Measurements from ENCODE around the gene SLF2. TPM values are rescaled to one million over a fixed set of nuclear protein-coding genes. Genes with fewer than 3 reads are reported as not detected.
A peak's percentile ranks its signal among the peaks of the same experiment; 100 is the strongest.

The SLF2 gene
- total and polyA plus RNA-seq, 9 of the 15 experiments (the other 6 are each of a cell fraction or from before 2014, with no cell fraction given): 1.7 to 18.4 (median 7.8) TPM

DNA sequence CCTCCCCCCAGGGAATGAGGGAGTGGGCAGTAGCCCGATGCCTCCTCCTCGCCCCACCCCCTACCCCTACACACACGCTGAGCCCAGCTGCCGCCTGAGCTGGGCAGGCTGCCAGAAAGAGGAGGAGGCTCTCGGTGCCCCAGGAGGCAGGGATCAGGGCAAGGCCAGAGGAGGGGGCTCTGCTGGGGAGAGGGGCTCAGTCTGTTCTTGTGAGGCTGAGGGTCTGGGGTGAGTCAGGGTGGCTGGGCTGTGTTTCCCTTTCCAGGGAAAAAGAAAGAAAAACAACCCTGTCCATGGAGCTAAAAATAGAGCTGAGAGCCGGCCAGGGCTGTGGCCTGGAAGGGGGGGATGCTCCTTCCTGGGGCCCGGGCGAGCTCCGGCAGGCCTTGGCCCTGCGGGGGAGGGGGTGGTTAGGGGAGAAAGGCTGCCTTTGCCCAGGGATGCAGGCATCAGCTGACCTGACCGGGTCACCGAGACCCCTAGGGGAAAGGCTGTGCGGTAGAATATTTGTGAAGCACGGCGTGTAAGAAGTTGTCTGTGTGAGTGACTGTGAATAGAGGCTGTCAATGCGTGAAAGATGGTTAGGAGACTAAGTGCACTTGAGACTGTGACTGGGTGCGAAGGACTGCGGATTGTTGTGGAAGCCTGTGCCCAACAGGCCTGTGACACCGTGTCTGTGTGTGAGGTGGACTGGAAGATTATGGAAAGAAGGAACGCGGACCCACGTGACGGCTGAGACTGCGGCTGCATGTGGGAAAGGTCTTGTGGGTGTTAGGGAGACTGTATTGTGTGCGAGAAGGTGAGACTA is 85.6 kb downstream of the SLF2 start (continued):
- TF ChIP-seq, protein P1, sequence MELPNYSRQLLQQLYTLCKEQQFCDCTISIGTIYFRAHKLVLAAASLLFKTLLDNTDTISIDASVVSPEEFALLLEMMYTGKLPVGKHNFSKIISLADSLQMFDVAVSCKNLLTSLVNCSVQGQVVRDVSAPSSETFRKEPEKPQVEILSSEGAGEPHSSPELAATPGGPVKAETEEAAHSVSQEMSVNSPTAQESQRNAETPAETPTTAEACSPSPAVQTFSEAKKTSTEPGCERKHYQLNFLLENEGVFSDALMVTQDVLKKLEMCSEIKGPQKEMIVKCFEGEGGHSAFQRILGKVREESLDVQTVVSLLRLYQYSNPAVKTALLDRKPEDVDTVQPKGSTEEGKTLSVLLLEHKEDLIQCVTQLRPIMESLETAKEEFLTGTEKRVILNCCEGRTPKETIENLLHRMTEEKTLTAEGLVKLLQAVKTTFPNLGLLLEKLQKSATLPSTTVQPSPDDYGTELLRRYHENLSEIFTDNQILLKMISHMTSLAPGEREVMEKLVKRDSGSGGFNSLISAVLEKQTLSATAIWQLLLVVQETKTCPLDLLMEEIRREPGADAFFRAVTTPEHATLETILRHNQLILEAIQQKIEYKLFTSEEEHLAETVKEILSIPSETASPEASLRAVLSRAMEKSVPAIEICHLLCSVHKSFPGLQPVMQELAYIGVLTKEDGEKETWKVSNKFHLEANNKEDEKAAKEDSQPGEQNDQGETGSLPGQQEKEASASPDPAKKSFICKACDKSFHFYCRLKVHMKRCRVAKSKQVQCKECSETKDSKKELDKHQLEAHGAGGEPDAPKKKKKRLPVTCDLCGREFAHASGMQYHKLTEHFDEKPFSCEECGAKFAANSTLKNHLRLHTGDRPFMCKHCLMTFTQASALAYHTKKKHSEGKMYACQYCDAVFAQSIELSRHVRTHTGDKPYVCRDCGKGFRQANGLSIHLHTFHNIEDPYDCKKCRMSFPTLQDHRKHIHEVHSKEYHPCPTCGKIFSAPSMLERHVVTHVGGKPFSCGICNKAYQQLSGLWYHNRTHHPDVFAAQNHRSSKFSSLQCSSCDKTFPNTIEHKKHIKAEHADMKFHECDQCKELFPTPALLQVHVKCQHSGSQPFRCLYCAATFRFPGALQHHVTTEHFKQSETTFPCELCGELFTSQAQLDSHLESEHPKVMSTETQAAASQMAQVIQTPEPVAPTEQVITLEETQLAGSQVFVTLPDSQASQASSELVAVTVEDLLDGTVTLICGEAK (IDR thresholded peaks at IDR 0.05): peak; percentile 51; the same call in 1 of the 2 replicates
- TF ChIP-seq, protein P1 (CRISPR knock-in tag; IDR thresholded peaks at IDR 0.05): no peak
- no peak for TF ChIP-seq MTA1 (IDR thresholded peaks at IDR 0.05; ENCODE audit: borderline replicate concordance)
- no peak for TF ChIP-seq ERF (CRISPR knock-in tag; IDR thresholded peaks at IDR 0.05)
- no peak for TF ChIP-seq FOXJ3 (CRISPR knock-in tag; IDR thresholded peaks at IDR 0.05)
- TF ChIP-seq KDM5B (IDR thresholded peaks at IDR 0.05; ENCODE audit: insufficient replicate concordance, low read depth, low read length): no peak
- no peak for TF ChIP-seq LARP7 (IDR thresholded peaks at IDR 0.05)
- no peak for TF ChIP-seq ZNF436 (CRISPR knock-in tag; IDR thresholded peaks at IDR 0.05)
- TF ChIP-seq, protein P2, sequence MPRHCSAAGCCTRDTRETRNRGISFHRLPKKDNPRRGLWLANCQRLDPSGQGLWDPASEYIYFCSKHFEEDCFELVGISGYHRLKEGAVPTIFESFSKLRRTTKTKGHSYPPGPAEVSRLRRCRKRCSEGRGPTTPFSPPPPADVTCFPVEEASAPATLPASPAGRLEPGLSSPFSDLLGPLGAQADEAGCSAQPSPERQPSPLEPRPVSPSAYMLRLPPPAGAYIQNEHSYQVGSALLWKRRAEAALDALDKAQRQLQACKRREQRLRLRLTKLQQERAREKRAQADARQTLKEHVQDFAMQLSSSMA (CRISPR knock-in tag; IDR thresholded peaks at IDR 0.05): no peak
- TF ChIP-seq CBX3 (IDR thresholded peaks at IDR 0.05; ENCODE audit: borderline replicate concordance in 1 of 2, low read length in 2 of 2): peak in 1 of 2 experiments; percentile 3; a peak in 1 of 3 replicates
- no peak for TF ChIP-seq HNRNPL (IDR thresholded peaks at IDR 0.05; ENCODE audit: low read depth, low read length)
- TF ChIP-seq, protein P3, sequence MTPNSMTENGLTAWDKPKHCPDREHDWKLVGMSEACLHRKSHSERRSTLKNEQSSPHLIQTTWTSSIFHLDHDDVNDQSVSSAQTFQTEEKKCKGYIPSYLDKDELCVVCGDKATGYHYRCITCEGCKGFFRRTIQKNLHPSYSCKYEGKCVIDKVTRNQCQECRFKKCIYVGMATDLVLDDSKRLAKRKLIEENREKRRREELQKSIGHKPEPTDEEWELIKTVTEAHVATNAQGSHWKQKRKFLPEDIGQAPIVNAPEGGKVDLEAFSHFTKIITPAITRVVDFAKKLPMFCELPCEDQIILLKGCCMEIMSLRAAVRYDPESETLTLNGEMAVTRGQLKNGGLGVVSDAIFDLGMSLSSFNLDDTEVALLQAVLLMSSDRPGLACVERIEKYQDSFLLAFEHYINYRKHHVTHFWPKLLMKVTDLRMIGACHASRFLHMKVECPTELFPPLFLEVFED (CRISPR knock-in tag; conservative IDR thresholded peaks at IDR 0.05): peak; percentile 62; the same call in 1 of the 2 replicates
- TF ChIP-seq JUN (IDR thresholded peaks at IDR 0.05; ENCODE audit: borderline replicate concordance, low read depth, low read length): no peak
- no peak for TF ChIP-seq JUN (CRISPR knock-in tag; IDR thresholded peaks at IDR 0.05; ENCODE audit: borderline replicate concordance)
